GM23338 (cell line): ENCODE measurements around the gene MXRA8. TPM values are rescaled to one million over a fixed set of nuclear protein-coding genes. Genes with fewer than 3 reads are reported as not detected.

Experiments used
- ATAC-seq: fragments of 200-7000 bp; cut with Tn5 transposase; 3 replicates; pipeline ENCODE4 v1.9.1; 2020
- DNase-seq: peaks from one replicate; pipeline ENCODE4 v3.0.0-alpha.2; 2015; ENCODE audit warnings: low spot score
- H2AFZ ChIP-seq: fragments of 200-600 bp; sonication (generic); 2 replicates; pipeline ENCODE4 v1.8.0; 2016; ENCODE audit warnings: antibody characterized with exemption, mild to moderate bottlenecking, moderate library complexity
- H3F3A ChIP-seq: fragments of 200-600 bp; sonication (generic); replicated peaks from 2 replicates; pipeline ENCODE4 v1.8.0; 2017; ENCODE audit warnings: antibody characterized with exemption, mixed run types, low read depth
- H3K27ac ChIP-seq: fragments of 200-600 bp; sonication (generic); 2 replicates; pipeline ENCODE4 v1.6.1; 2016; ENCODE audit warnings: low read depth
- H3K27me3 ChIP-seq: fragments of 200-600 bp; sonication (generic); 2 replicates; pipeline ENCODE4 v1.8.0; 2016; ENCODE audit warnings: mild to moderate bottlenecking, mixed run types, moderate library complexity; ENCODE audit not compliant: insufficient read depth
- H3K36me3 ChIP-seq: fragments of 200-600 bp; sonication (generic); 2 replicates; pipeline ENCODE4 v1.8.0; 2016; ENCODE audit warnings: mild to moderate bottlenecking; ENCODE audit not compliant: insufficient read depth
- H3K4me1 ChIP-seq: fragments of 200-600 bp; sonication (generic); 2 replicates; pipeline ENCODE4 v1.8.0; 2016; ENCODE audit warnings: mild to moderate bottlenecking, moderate library complexity; ENCODE audit not compliant: insufficient read depth
- H3K4me2 ChIP-seq: fragments of 200-600 bp; sonication (generic); 2 replicates; pipeline ENCODE4 v1.7.1; 2017; ENCODE audit warnings: mixed run types
- H3K4me3 ChIP-seq: fragments of 200-600 bp; sonication (generic); 2 replicates; pipeline ENCODE4 v1.6.1; 2016; ENCODE audit warnings: mixed run types
- H3K79me2 ChIP-seq: fragments of 200-600 bp; sonication (generic); replicated peaks from 2 replicates; pipeline ENCODE4 v1.8.0; 2017; ENCODE audit warnings: mild to moderate bottlenecking; ENCODE audit not compliant: insufficient read depth
- H3K9me2 ChIP-seq: fragments of 200-600 bp; sonication (generic); 2 replicates; pipeline ENCODE4 v1.8.0; 2017; ENCODE audit not compliant: insufficient read depth
- H4K20me1 ChIP-seq: fragments of 200-600 bp; sonication (generic); replicated peaks from 2 replicates; pipeline ENCODE4 v1.8.0; 2017; ENCODE audit warnings: mild to moderate bottlenecking; ENCODE audit not compliant: insufficient read depth
- H3K27ac Mint-ChIP-seq: 2 replicates; pipeline ENCODE4 v1.8.0; 2020; ENCODE audit warnings: inconsistent platforms, mild to moderate bottlenecking, moderate library complexity, mixed read lengths
- H3K27me3 Mint-ChIP-seq: 3 replicates; pipeline ENCODE4 v1.8.0; 2022; ENCODE audit warnings: low read depth, mild to moderate bottlenecking, moderate library complexity, mixed read lengths, inconsistent platforms; ENCODE audit not compliant: insufficient read depth, poor library complexity
- H3K36me3 Mint-ChIP-seq: 3 replicates; pipeline ENCODE4 v1.8.0; 2021; ENCODE audit warnings: low read depth, mild to moderate bottlenecking, inconsistent platforms, moderate library complexity, mixed read lengths
- H3K4me1 Mint-ChIP-seq: 3 replicates; pipeline ENCODE4 v1.8.0; 2020; ENCODE audit warnings: mild to moderate bottlenecking, inconsistent platforms, mixed read lengths
- H3K4me3 Mint-ChIP-seq: 3 replicates; pipeline ENCODE4 v1.8.0; 2021; ENCODE audit warnings: moderate library complexity, mild to moderate bottlenecking, inconsistent platforms, mixed read lengths
- H3K9me3 Mint-ChIP-seq: 3 replicates; pipeline ENCODE4 v1.8.0; 2020; ENCODE audit warnings: moderate library complexity, mild to moderate bottlenecking, inconsistent platforms, mixed read lengths
- EZH2phosphoT487 ChIP-seq: fragments of 200-600 bp; sonication (generic); IDR thresholded peaks from one replicate; pipeline ENCODE4 v1.8.1; 2018; ENCODE audit warnings: antibody characterized with exemption; ENCODE audit not compliant: unreplicated experiment
- JUNB ChIP-seq: IDR thresholded peaks from one replicate; pipeline ENCODE4 v1.6.1; 2016; ENCODE audit warnings: antibody characterized with exemption; ENCODE audit not compliant: unreplicated experiment
- POLR2AphosphoS5 ChIP-seq: IDR thresholded peaks from 2 replicates; pipeline ENCODE4 v1.6.1; 2016; ENCODE audit warnings: antibody characterized with exemption, low read depth
- ZNF331 ChIP-seq: fragments of 250-450 bp; sonication (Bioruptor Pico); IDR thresholded peaks from 2 replicates; pipeline ENCODE4 v1.5.0; 2020; ENCODE audit warnings: low read depth, mild to moderate bottlenecking, moderate library complexity
- polyA plus RNA-seq: library from polyadenylated mRNA; unstranded; fragments of >200 nt; fragmentation: Nextera tagmentation; extraction: Ambion mirVana; gene quantifications from 2 replicates; pipeline ENCODE4 v1.2.1, GENCODE V29; 2016
- total RNA-seq: library from RNA; depleted of rRNA; stranded (reverse); fragments of >200 nt; shearing (Covaris generic); gene quantifications from 2 replicates; pipeline ENCODE4 v1.2.3, GENCODE V29; 2014
- TF ChIP-seq, protein P1 (sequence below), 2 experiments: fragments of 200-600 bp in 1 of 2; sonication (generic) in 1 of 2; conservative IDR thresholded peaks; 2 replicates each; pipeline versions ENCODE4 v1.5.1 to v1.6.1; 2016 to 2017; ENCODE audit warnings: antibody characterized with exemption in 2 of 2, low read depth in 2 of 2, mild to moderate bottlenecking in 2 of 2, moderate library complexity in 1 of 2
- TF ChIP-seq, protein P2 (sequence below): IDR thresholded peaks from one replicate; pipeline ENCODE4 v1.6.1; 2018; ENCODE audit warnings: antibody characterized with exemption; ENCODE audit not compliant: unreplicated experiment
- TF ChIP-seq, protein P3 (sequence below): IDR thresholded peaks from 2 replicates; pipeline ENCODE4 v1.6.1; 2016; ENCODE audit warnings: antibody characterized with exemption

Gene MXRA8
- total and polyA plus RNA-seq, 2 experiments from 2014 or later, result 9.1 to 17.2 TPM

DNA sequence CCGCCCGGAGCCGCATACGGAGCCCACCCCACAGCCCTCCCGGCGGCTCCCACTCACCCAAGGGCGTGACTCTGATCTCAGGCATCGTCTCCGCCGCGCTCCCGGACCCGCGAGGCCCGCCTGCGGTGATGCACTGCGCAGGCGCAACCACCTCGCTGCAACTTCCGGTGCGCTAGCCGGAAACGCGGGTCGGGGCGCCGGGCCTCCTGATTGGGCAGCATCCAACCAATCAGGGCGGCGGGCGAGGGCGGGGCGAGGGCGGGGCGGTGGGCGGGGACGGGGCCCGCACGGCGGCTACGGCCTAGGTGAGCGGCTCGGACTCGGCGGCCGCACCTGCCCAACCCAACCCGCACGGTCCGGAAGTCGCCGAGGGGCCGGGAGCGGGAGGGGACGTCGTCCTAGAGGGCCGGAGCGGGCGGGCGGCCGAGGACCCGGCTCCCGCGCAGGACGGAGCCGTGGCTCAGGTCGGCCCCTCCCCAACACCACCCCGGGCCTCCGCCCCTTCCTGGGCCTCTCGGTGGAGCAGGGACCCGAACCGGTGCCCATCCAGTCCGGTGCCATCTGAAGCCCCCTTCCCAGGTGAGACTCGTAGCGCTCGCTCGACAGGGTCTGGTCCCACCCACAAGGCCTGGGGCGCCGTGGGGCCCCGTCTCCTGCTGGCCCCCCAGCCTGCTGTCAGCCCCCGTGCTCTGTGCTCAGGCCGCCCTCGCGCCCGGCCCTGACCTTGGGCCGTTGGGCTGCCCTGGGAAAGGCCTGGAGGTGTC is 33.6 kb downstream of the MXRA8 start, which contains the start of the genes CPTP and INTS11:
CPTP (plus strand) TSS at position 279 of the 764 bp plus-strand sequence. CDS start 2,109 bp downstream, outside the sequence.
INTS11 (minus strand) TSS at position 137 of the 764 bp plus-strand sequence; CDS start at position 85, 52 bp downstream.
- H3K27ac ChIP-seq, result no peak within 1 kb of the TSS
- no peaks in the 10 kb centered on the region for H3K9me2 ChIP-seq
- no peak within 1 kb of the TSS for H2AFZ ChIP-seq
- Mint-ChIP-seq H3K4me3 (peak within 1 kb of the TSS; percentile 85), H3K4me1 (peaks cover 11% of the 10 kb centered on the region), H3K27me3 (peaks cover 19% of the 10 kb centered on the region), H3K36me3 (peaks cover 17% of the 10 kb centered on the region), H3K27ac (no peak within 1 kb of the TSS), H3K9me3 (no peaks in the 10 kb centered on the region; the same call in 2 of the 3 replicates)
- H4K20me1 ChIP-seq, result peaks cover 5% of the 10 kb centered on the region; the same call in 1 of the 2 replicates
- H3K4me3 ChIP-seq, result peak within 1 kb of the TSS; percentile 85
- ATAC-seq (peak; percentile 87), DNase-seq (peak; percentile 95)
- H3K27me3 ChIP-seq, result no peaks in the 10 kb centered on the region
- TF ChIP-seq EZH2phosphoT487, result no peak
- TF ChIP-seq POLR2AphosphoS5, result peak; percentile 88
- H3K4me1 ChIP-seq, result no peaks in the 10 kb centered on the region
- H3F3A ChIP-seq, result peaks cover 8% of the 10 kb centered on the region; the same call in 1 of the 2 replicates
- no peaks in the 10 kb centered on the region for H3K36me3 ChIP-seq
- peaks cover 45% of the 10 kb centered on the region for H3K79me2 ChIP-seq
- peak within 1 kb of the TSS; percentile 93 for H3K4me2 ChIP-seq

DNA sequence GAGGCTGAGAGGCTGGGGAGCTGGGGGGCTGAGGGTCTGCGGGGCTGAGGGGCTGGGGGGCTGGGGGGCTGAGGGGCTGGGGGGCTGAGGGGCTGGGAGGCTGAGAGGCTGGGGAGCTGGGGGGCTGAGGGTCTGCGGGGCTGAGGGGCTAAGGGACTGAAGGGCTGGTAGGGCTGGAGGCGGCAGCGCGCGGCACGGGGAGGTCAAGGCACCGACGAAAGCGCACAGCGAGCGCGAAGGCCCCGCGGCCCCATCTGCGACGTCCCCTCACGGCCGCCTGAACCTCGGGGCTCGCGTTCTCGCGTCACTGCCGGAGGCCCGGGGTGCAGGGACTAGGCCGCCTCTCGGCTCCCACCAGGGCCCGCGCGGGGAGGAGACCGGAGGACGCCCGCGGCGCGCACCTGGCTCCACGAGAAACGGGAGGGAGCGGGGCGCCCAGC is 34.3 kb downstream of the MXRA8 start:
- Mint-ChIP-seq H3K9me3 (no peaks in the 10 kb centered on the region; the same call in 2 of the 3 replicates), H3K4me3 (peak overlapping the region; percentile 82; the same call in 2 of the 3 replicates), H3K27me3 (peaks cover 21% of the 10 kb centered on the region), H3K4me1 (peaks cover 11% of the 10 kb centered on the region), H3K27ac (no peak overlapping the region), H3K36me3 (peaks cover 20% of the 10 kb centered on the region)
- peak overlapping the region; percentile 85 for H3K4me3 ChIP-seq
- peaks cover 50% of the 10 kb centered on the region for H3K79me2 ChIP-seq
- no peaks in the 10 kb centered on the region for H3K27me3 ChIP-seq
- TF ChIP-seq EZH2phosphoT487, result no peak
- no peak overlapping the region for H2AFZ ChIP-seq
- no peak for DNase-seq
- no peaks in the 10 kb centered on the region for H3K4me1 ChIP-seq
- peaks cover 5% of the 10 kb centered on the region; the same call in 1 of the 2 replicates for H4K20me1 ChIP-seq
- no peak overlapping the region for H3K27ac ChIP-seq
- ATAC-seq, result peak; percentile 15
- H3K9me2 ChIP-seq, result no peaks in the 10 kb centered on the region
- peak overlapping the region; percentile 83 for H3K4me2 ChIP-seq
- 0 out of 2 replicates have a peak, but pooled peaks cover 3% of the 10 kb centered on the region for H3F3A ChIP-seq
- H3K36me3 ChIP-seq, result no peaks in the 10 kb centered on the region

DNA sequence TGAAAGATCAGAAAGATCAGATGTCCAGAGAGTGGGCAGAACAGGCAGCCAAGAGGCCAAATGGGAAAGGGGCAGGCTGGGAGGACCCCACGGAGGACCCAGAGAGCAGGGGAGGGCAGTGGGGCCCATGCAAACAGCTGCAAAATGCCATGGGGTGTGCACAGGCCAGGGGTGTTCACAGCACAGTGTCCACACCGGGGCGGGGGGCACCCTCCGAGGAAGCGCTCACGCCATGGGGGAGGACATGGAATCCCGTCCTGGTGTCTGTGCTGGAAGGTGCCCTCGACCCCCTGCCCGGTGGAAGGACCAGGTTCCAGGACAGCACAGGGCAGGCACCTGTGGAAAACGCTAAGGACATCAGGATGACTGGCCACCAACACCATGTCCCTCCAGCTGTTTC is 35.4 kb downstream of the MXRA8 start:
- peaks cover 24% of the 10 kb centered on the region for H3K27me3 Mint-ChIP-seq
- no peaks in the 10 kb centered on the region; the same call in 2 of the 3 replicates for H3K9me3 Mint-ChIP-seq
- ATAC-seq (no peak), DNase-seq (no peak)
- peaks cover 6% of the 10 kb centered on the region; the same call in 1 of the 2 replicates for H3F3A ChIP-seq
- H3K4me1 ChIP-seq, result peaks cover 2% of the 10 kb centered on the region; the same call in 1 of the 2 replicates
- H2AFZ ChIP-seq, result no peak overlapping the region
- no peaks in the 10 kb centered on the region for H3K9me2 ChIP-seq
- TF ChIP-seq, protein P1, sequence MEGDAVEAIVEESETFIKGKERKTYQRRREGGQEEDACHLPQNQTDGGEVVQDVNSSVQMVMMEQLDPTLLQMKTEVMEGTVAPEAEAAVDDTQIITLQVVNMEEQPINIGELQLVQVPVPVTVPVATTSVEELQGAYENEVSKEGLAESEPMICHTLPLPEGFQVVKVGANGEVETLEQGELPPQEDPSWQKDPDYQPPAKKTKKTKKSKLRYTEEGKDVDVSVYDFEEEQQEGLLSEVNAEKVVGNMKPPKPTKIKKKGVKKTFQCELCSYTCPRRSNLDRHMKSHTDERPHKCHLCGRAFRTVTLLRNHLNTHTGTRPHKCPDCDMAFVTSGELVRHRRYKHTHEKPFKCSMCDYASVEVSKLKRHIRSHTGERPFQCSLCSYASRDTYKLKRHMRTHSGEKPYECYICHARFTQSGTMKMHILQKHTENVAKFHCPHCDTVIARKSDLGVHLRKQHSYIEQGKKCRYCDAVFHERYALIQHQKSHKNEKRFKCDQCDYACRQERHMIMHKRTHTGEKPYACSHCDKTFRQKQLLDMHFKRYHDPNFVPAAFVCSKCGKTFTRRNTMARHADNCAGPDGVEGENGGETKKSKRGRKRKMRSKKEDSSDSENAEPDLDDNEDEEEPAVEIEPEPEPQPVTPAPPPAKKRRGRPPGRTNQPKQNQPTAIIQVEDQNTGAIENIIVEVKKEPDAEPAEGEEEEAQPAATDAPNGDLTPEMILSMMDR (conservative IDR thresholded peaks at IDR 0.05; ENCODE audit: low read depth in 2 of 2), result no peak
- TF ChIP-seq, protein P2, sequence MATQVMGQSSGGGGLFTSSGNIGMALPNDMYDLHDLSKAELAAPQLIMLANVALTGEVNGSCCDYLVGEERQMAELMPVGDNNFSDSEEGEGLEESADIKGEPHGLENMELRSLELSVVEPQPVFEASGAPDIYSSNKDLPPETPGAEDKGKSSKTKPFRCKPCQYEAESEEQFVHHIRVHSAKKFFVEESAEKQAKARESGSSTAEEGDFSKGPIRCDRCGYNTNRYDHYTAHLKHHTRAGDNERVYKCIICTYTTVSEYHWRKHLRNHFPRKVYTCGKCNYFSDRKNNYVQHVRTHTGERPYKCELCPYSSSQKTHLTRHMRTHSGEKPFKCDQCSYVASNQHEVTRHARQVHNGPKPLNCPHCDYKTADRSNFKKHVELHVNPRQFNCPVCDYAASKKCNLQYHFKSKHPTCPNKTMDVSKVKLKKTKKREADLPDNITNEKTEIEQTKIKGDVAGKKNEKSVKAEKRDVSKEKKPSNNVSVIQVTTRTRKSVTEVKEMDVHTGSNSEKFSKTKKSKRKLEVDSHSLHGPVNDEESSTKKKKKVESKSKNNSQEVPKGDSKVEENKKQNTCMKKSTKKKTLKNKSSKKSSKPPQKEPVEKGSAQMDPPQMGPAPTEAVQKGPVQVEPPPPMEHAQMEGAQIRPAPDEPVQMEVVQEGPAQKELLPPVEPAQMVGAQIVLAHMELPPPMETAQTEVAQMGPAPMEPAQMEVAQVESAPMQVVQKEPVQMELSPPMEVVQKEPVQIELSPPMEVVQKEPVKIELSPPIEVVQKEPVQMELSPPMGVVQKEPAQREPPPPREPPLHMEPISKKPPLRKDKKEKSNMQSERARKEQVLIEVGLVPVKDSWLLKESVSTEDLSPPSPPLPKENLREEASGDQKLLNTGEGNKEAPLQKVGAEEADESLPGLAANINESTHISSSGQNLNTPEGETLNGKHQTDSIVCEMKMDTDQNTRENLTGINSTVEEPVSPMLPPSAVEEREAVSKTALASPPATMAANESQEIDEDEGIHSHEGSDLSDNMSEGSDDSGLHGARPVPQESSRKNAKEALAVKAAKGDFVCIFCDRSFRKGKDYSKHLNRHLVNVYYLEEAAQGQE, result no peak
- TF ChIP-seq JUNB (no peak), ZNF331 (no peak), POLR2AphosphoS5 (no peak)
- TF ChIP-seq, protein P3, sequence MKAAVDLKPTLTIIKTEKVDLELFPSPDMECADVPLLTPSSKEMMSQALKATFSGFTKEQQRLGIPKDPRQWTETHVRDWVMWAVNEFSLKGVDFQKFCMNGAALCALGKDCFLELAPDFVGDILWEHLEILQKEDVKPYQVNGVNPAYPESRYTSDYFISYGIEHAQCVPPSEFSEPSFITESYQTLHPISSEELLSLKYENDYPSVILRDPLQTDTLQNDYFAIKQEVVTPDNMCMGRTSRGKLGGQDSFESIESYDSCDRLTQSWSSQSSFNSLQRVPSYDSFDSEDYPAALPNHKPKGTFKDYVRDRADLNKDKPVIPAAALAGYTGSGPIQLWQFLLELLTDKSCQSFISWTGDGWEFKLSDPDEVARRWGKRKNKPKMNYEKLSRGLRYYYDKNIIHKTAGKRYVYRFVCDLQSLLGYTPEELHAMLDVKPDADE, result no peak
- H3K27me3 ChIP-seq, result no peaks in the 10 kb centered on the region
- H3K4me3 Mint-ChIP-seq, result peak overlapping the region; percentile 85
- H3K27ac Mint-ChIP-seq, result no peak overlapping the region
- peaks cover 14% of the 10 kb centered on the region for H4K20me1 ChIP-seq
- H3K36me3 ChIP-seq, result no peaks in the 10 kb centered on the region
- H3K4me3 ChIP-seq, result no peak overlapping the region
- no peak overlapping the region for H3K4me2 ChIP-seq
- peaks cover 60% of the 10 kb centered on the region for H3K79me2 ChIP-seq
- peaks cover 30% of the 10 kb centered on the region for H3K36me3 Mint-ChIP-seq
- H3K27ac ChIP-seq, result no peak overlapping the region
- peaks cover 11% of the 10 kb centered on the region for H3K4me1 Mint-ChIP-seq
